Uterus (tissue), 4 donors: Measurements from ENCODE around the gene TFCP2L1. TPM values are rescaled to one million over a fixed set of nuclear protein-coding genes. Genes with fewer than 3 reads are reported as not detected.

Experiments
- DNase-seq, 2 donors: peaks; one replicate each; pipeline ENCODE4 v3.0.0-alpha.2; 2019 to 2020
- H3K27ac ChIP-seq, 2 donors: fragments of 200-600 bp; sonication (generic); 1 replicate in 1 of 2; 2 replicates in 1 of 2; pipeline ENCODE4 v1.5.1; 2016 to 2018
- H3K27me3 ChIP-seq, 2 donors: fragments of 200-600 bp; sonication (generic); one replicate each; pipeline ENCODE4 v1.5.1; 2018 to 2019; ENCODE audit warnings: control low read depth in 1 of 2
- H3K36me3 ChIP-seq, 2 donors: fragments of 200-600 bp; sonication (generic); one replicate each; pipeline ENCODE4 v1.5.1; 2019; ENCODE audit warnings: control low read depth in 1 of 2
- H3K4me1 ChIP-seq, 2 donors: fragments of 200-600 bp; sonication (generic); one replicate each; pipeline ENCODE4 v1.5.1; 2018 to 2019; ENCODE audit warnings: control low read depth in 1 of 2
- H3K4me3 ChIP-seq, 2 donors: fragments of 200-600 bp; sonication (generic); 1 replicate in 1 of 2; 2 replicates in 1 of 2; pipeline ENCODE4 v1.5.1; 2018 to 2019; ENCODE audit warnings: mild to moderate bottlenecking in 1 of 2
- H3K9me3 ChIP-seq, 2 donors: fragments of 200-600 bp; sonication (generic); one replicate each; pipeline ENCODE4 v1.5.1; 2019; ENCODE audit warnings: control low read depth in 1 of 2
- POLR2A ChIP-seq, 2 donors: fragments of 450-650 bp; IDR thresholded peaks; one replicate each; pipeline ENCODE4 v1.6.1; 2016; ENCODE audit warnings: antibody characterized with exemption in 2 of 2, mild to moderate bottlenecking in 1 of 2, moderate library complexity in 1 of 2
- intact Hi-C: fragments of 100-400 bp; cut with DNase I; formaldehyde crosslinking; loops from one replicate; pipeline ENCODE4 v1.15.1; 2023; ENCODE audit warnings: low total_unique reads
- total RNA-seq, 4 donors: library from RNA; depleted of rRNA in 3 of 4; stranded (reverse); fragments of >200 nt in 3 of 4; gene quantifications; one replicate each; pipeline versions ENCODE4 v1.1.0 to v1.2.4, GENCODE V29; 2014 to 2023
- TF ChIP-seq, protein P1 (sequence below), 4 experiments: fragments of 200-600 bp in 2 of 4; fragments of 450-650 bp in 2 of 4; sonication (generic) in 2 of 4; IDR thresholded peaks; one replicate each; pipeline ENCODE4 v1.5.1; 2016 to 2019; ENCODE audit warnings: antibody characterized with exemption in 4 of 4, mild to moderate bottlenecking in 2 of 4, moderate library complexity in 1 of 4
- donor health status: DM: yes; HTN: yes; CAD: no.

TFCP2L1 gene
- total RNA-seq, 4 donors from 2014 or later, result under 0.01 to 6.2 (median 2.1) TPM

DNA sequence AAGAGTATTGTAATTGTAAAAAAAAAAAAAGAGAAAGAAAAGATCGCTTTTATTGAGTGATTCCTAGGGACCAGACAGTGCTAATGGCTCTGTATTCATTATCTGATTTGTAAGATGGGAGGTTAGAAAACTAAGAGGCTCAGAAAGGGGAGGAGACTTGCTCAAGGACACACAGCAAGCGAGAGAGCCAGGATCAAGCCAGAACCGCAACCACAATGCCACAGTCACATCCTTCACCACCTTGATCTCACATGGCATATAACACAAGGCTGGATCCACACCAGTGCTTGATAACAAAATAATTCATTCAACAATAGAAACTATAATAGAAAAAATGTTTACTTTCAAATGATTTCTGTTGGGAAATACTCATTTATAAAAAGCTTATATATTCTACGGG is 37.5 kb downstream of the TFCP2L1 start:
- intact Hi-C loops, result no loop called here

DNA sequence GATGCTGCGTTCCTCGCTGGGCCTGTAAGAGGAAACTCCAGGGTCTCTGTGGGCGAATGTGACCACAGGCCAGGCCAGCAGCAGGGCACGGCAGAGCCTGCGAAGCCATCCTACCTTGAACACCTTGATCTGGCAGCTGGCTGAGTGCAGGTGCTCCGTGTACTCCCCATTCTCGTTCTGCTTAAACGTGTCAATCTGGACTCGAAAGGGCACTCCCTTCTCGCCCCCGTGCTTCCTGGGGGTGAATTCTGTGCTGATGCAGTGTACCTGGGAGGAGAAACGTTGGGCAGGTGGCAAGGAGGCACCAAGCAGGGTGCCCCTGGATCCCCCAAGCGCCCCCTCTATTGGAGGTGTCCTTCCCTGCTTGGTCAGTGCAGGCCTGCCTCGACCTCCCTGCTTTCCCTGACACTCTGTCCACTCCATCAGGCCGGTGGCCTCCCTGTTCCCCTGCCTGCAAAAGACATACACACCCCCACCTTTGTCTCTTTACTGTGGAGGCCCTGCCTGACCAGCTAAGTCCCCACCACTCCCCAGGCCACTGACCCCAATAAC is 38.2 kb downstream of the TFCP2L1 start:
- no peak for DNase-seq
- Histone ChIP-seq H3K27ac (no peak overlapping the region), H3K9me3 (no peaks in the 10 kb centered on the region), H3K36me3 (no peaks in the 10 kb centered on the region), H3K4me1 (no peaks in the 10 kb centered on the region), H3K4me3 (no peak overlapping the region), H3K27me3 (no peaks in the 10 kb centered on the region)
- intact Hi-C loops, result no loop called here
- TF ChIP-seq, protein P1, sequence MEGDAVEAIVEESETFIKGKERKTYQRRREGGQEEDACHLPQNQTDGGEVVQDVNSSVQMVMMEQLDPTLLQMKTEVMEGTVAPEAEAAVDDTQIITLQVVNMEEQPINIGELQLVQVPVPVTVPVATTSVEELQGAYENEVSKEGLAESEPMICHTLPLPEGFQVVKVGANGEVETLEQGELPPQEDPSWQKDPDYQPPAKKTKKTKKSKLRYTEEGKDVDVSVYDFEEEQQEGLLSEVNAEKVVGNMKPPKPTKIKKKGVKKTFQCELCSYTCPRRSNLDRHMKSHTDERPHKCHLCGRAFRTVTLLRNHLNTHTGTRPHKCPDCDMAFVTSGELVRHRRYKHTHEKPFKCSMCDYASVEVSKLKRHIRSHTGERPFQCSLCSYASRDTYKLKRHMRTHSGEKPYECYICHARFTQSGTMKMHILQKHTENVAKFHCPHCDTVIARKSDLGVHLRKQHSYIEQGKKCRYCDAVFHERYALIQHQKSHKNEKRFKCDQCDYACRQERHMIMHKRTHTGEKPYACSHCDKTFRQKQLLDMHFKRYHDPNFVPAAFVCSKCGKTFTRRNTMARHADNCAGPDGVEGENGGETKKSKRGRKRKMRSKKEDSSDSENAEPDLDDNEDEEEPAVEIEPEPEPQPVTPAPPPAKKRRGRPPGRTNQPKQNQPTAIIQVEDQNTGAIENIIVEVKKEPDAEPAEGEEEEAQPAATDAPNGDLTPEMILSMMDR (IDR thresholded peaks at IDR 0.05), result no peak
- TF ChIP-seq POLR2A (IDR thresholded peaks at IDR 0.05), result no peak

More for the DNA sequence above, 37.5 kb downstream of the TFCP2L1 start:
- Histone ChIP-seq H3K36me3 (no peaks in the 10 kb centered on the region), H3K4me3 (no peak overlapping the region), H3K9me3 (no peaks in the 10 kb centered on the region), H3K27me3 (no peaks in the 10 kb centered on the region), H3K27ac (no peak overlapping the region), H3K4me1 (no peaks in the 10 kb centered on the region)
- no peak for DNase-seq
- TF ChIP-seq, protein P1 (IDR thresholded peaks at IDR 0.05), result no peak
- TF ChIP-seq POLR2A (IDR thresholded peaks at IDR 0.05), result no peak

DNA sequence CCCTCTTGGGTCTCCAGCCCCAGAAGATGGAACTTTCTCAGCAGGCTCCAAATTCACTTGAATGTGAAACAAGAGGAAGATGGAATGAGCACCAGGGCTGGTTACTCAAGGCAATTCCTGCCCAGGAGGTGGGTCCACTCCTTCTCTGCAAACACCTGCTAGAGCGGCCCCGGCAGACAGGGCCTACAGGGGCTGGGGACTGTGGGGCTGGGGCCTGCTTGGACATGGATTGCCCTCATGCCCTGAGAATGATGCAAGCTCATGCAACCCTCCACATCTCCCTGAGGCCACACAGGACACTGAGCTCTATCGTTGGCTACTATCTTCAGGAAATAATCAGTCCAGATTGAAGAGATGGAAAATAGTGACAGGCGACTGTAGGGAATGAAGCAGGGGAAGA is 39.1 kb downstream of the TFCP2L1 start:
- TF ChIP-seq, protein P1 (IDR thresholded peaks at IDR 0.05), result no peak
- TF ChIP-seq POLR2A (IDR thresholded peaks at IDR 0.05), result no peak
- no peaks in the 10 kb centered on the region for H3K27me3 ChIP-seq
- H3K36me3 ChIP-seq, result no peaks in the 10 kb centered on the region
- no peak for DNase-seq
- H3K4me3 ChIP-seq, result no peak overlapping the region
- intact Hi-C loops, result no loop called here
- H3K4me1 ChIP-seq, result no peaks in the 10 kb centered on the region
- no peaks in the 10 kb centered on the region for H3K9me3 ChIP-seq
- no peak overlapping the region for H3K27ac ChIP-seq

DNA sequence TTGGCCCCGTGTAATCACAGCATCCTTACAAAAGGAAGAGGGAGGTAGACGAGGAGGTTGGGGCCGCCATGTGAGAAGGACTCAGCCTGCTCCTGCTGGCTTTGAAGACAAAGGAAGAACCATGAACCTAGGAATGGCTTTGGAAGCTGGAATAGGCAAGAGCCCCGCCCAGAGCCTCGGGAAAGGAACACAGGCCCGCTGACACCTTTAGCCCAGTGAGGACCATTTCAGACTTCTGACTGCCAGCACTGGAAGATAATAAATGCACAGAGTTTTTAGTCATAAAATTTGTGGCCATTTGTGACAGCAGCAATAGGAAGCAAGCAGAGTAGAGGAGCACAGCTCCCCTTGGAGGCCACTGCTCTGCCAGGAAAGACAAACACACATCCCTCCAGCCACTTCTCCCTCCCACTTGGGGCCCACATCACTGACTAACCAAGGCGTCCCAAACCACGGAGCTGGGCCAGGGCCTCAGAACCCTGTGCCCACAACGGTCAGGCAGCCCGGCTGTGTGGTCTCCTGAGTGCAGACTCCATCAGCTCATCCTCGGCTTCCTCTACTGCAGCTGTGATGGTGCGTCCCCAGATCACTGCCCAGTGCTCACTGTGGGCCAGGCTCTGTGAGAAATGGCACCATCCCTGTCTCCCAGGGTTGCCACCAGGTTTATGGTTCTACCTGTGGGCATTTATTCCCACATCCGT is 39.7 kb downstream of the TFCP2L1 start:
- H3K27ac ChIP-seq, result no peak overlapping the region
- no peak for DNase-seq
- no peaks in the 10 kb centered on the region for H3K27me3 ChIP-seq
- H3K36me3 ChIP-seq, result no peaks in the 10 kb centered on the region
- no peak for TF ChIP-seq POLR2A (IDR thresholded peaks at IDR 0.05)
- H3K4me3 ChIP-seq, result no peak overlapping the region
- H3K4me1 ChIP-seq, result no peaks in the 10 kb centered on the region
- no peaks in the 10 kb centered on the region for H3K9me3 ChIP-seq
- intact Hi-C loops, result no loop called here

DNA sequence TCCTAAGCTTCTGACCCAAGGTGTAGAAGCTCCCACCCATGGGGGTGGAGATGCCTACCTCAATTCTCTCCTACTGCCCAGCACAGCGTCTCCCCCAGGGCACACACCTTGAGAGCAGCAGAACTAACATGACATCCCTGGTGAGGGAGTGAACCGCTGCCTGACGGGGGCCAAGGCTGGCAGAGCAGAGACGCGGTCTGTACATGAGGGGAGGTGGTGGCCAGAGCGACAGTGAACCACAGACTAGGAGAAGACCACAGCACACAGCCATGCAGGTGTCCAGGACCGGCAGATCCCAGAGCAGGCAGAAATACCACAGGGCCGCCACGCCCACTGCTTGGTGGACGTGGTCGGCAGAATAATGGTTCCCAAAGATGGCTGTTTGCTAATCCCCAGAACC is 40.4 kb downstream of the TFCP2L1 start:
- Histone ChIP-seq H3K27ac (no peak overlapping the region), H3K4me3 (no peak overlapping the region), H3K4me1 (no peaks in the 10 kb centered on the region), H3K27me3 (no peaks in the 10 kb centered on the region), H3K36me3 (no peaks in the 10 kb centered on the region), H3K9me3 (no peaks in the 10 kb centered on the region)
- DNase-seq, result no peak
- intact Hi-C loops, result no loop called here
- no peak for TF ChIP-seq POLR2A (IDR thresholded peaks at IDR 0.05)
- TF ChIP-seq, protein P1 (IDR thresholded peaks at IDR 0.05), result no peak
